K562 (cell line): ENCODE results near the gene CLEC12A. TPM values are rescaled to one million over a fixed set of nuclear protein-coding genes. Genes with fewer than 3 reads are reported as not detected.
"Not testable (repeated sequence)": the region's sequence is repeated elsewhere in the genome, so short reads cannot be mapped to it uniquely, and the experiment has no call there.

Experiments used
- ATAC-seq: fragments of 200-7000 bp; cut with Tn5 transposase; 3 replicates; pipeline ENCODE4 v1.9.1; 2020; ENCODE audit warnings: moderate library complexity
- BruUV-seq: library from RNA; stranded (reverse); fragments of 400-500 nt; replicated peaks from 2 replicates; lab custom pipeline; 2021; lab: Mats Ljungman, UMichigan
- CTCF ChIA-PET: fragments of 300-600 bp; formaldehyde crosslinking; extraction: SDS; loops from one replicate; lab custom pipeline; 2021; ENCODE audit warnings: low intra/inter-chr PET ratio; lab: Yijun Ruan, JAX
- POLR2A ChIA-PET: fragments of 300-600, 350-650 bp; sonication (Branson Sonifier 250); formaldehyde crosslinking; extraction: SDS; loops from one replicate; lab custom pipeline; 2021; ENCODE audit warnings: antibody characterized with exemption, inconsistent platforms; lab: Yijun Ruan, JAX
- DNase-seq, 4 experiments: peaks; one replicate each; pipeline versions ENCODE4 v3.0.0 to v3.0.0-alpha.2; 2011 to 2018; ENCODE audit warnings: low spot score in 3 of 4, mixed read lengths in 3 of 4; ENCODE audit errors: extremely low read depth in 1 of 4
- FAIRE-seq: peaks from 2 replicates; lab custom pipeline; 2011; peaks lifted over from hg19 to GRCh38; lab: Jason Lieb, UNC
- H2AFZ ChIP-seq: 2 replicates; pipeline ENCODE4 v1.6.0; 2011; ENCODE audit warnings: low read depth, low read length, control low read depth, inconsistent platforms
- H3K27ac ChIP-seq: fragments of 200-600 bp; 3 replicates; pipeline ENCODE4 v1.8.0; 2011; ENCODE audit warnings: low read depth, mild to moderate bottlenecking, control low read depth, inconsistent platforms, low read length, moderate library complexity, mixed read lengths; ENCODE audit errors: extremely low read depth
- H3K27me3 ChIP-seq, 2 experiments: fragments of 300-600 bp in 1 of 2; 2 replicates in 1 of 2; 3 replicates in 1 of 2; pipeline versions ENCODE4 v1.6.0 to v1.8.0; 2011; ENCODE audit warnings: inconsistent platforms in 2 of 2, low read length in 2 of 2, mild to moderate bottlenecking in 1 of 2, mixed read lengths in 1 of 2, moderate library complexity in 1 of 2; ENCODE audit not compliant: control insufficient read depth in 2 of 2, insufficient read depth in 2 of 2
- H3K36me3 ChIP-seq: fragments of 300-600 bp; 3 replicates; pipeline ENCODE4 v1.8.0; 2011; ENCODE audit warnings: mild to moderate bottlenecking, low read length, inconsistent platforms; ENCODE audit not compliant: control insufficient read depth, insufficient read depth
- H3K4me1 ChIP-seq, 2 experiments: fragments of 200-600 bp in 1 of 2; replicated peaks in 1 of 2; 2 replicates in 1 of 2; 3 replicates in 1 of 2; pipeline versions ENCODE4 v1.5.1 to v1.8.0; 2011; ENCODE audit warnings: inconsistent platforms in 2 of 2, low read length in 2 of 2, mild to moderate bottlenecking in 1 of 2, mixed read lengths in 1 of 2, moderate library complexity in 1 of 2; ENCODE audit not compliant: control insufficient read depth in 2 of 2, insufficient read depth in 2 of 2
- H3K4me2 ChIP-seq: 2 replicates; pipeline ENCODE4 v1.6.1; 2011; ENCODE audit warnings: low read length, control low read depth, inconsistent platforms, mixed read lengths; ENCODE audit not compliant: insufficient read depth
- H3K4me3 ChIP-seq: fragments of 200-600 bp; sonication (generic), shearing (Covaris generic); 2 replicates; pipeline ENCODE4 v1.5.1; 2016; ENCODE audit warnings: control low read depth, inconsistent platforms
- H3K79me2 ChIP-seq: fragments of 200-600 bp; 3 replicates; pipeline ENCODE4 v1.8.0; 2011; ENCODE audit warnings: low read length, inconsistent platforms; ENCODE audit not compliant: control insufficient read depth, insufficient read depth
- H3K9ac ChIP-seq, 2 experiments: 2 replicates each; pipeline versions ENCODE4 v1.6.0 to v1.6.1; 2011; ENCODE audit warnings: low read depth in 2 of 2, low read length in 2 of 2, control low read depth in 1 of 2, inconsistent platforms in 1 of 2, mild to moderate bottlenecking in 1 of 2, mixed read lengths in 1 of 2; ENCODE audit not compliant: insufficient read depth in 1 of 2
- H3K9me1 ChIP-seq: one replicate; pipeline ENCODE4 v1.6.0; 2011; ENCODE audit warnings: inconsistent platforms, mild to moderate bottlenecking, low read length, moderate library complexity; ENCODE audit not compliant: control insufficient read depth, insufficient read depth
- H3K9me3 ChIP-seq: replicated peaks from 2 replicates; pipeline ENCODE4 v1.5.1; 2011; ENCODE audit warnings: low read depth, low read length, inconsistent platforms; ENCODE audit not compliant: control insufficient read depth, insufficient read depth
- H4K20me1 ChIP-seq: replicated peaks from 2 replicates; pipeline ENCODE4 v1.6.1; 2011; ENCODE audit warnings: low read length, inconsistent platforms, mixed read lengths; ENCODE audit not compliant: control insufficient read depth, insufficient read depth
- FOXJ2 ChIP-seq: fragments of 200-800 bp; sonication (Bioruptor generic); IDR thresholded peaks from 2 replicates; pipeline ENCODE4 v1.6.1; 2016; ENCODE audit warnings: missing genetic modification characterization, missing compliant biosample characterization
- GTF2E2 ChIP-seq: fragments of 200-800 bp; sonication (Bioruptor generic); IDR thresholded peaks from 2 replicates; pipeline ENCODE4 v1.6.1; 2016; ENCODE audit warnings: missing genetic modification characterization, missing compliant biosample characterization
- KAT2B ChIP-seq: IDR thresholded peaks from one replicate; pipeline ENCODE4 v1.6.1; 2012; ENCODE audit warnings: low read depth, mild to moderate bottlenecking, control low read depth, inconsistent platforms, low read length, moderate library complexity
- MTA3 ChIP-seq: fragments of 450-650 bp; formaldehyde crosslinking; IDR thresholded peaks from 2 replicates; pipeline ENCODE4 v1.6.1; 2017; ENCODE audit warnings: mild to moderate bottlenecking, borderline replicate concordance
- POLR2AphosphoS5 ChIP-seq: IDR thresholded peaks from 2 replicates; pipeline ENCODE4 v1.6.1; 2011; ENCODE audit warnings: mild to moderate bottlenecking, low read depth, low read length, moderate library complexity; ENCODE audit not compliant: control insufficient read depth, insufficient read depth
- SNRNP70 ChIP-seq: fragments of 200-400 bp; formaldehyde crosslinking; optimal IDR thresholded peaks from 2 replicates; pipeline ENCODE3; 2017; ENCODE audit warnings: low read depth, low read length
- SREBF2 ChIP-seq: sonication (generic); formaldehyde crosslinking; IDR thresholded peaks from 2 replicates; pipeline ENCODE4 v1.4.0; 2020; ENCODE audit warnings: mild to moderate bottlenecking, missing genetic modification reagents
- ZNF12 ChIP-seq: sonication (generic); formaldehyde crosslinking; IDR thresholded peaks from 2 replicates; pipeline ENCODE4 v1.4.0; 2020; ENCODE audit warnings: mild to moderate bottlenecking, missing genetic modification reagents
- ZNF140 ChIP-seq: fragments of 250-450 bp; sonication (Bioruptor Pico); IDR thresholded peaks from 2 replicates; pipeline ENCODE4 v1.8.0; 2021; ENCODE audit warnings: moderate library complexity, mild to moderate bottlenecking, inconsistent platforms
- ZNF699 ChIP-seq: fragments of 250-450 bp; sonication (Bioruptor Pico); IDR thresholded peaks from 2 replicates; pipeline ENCODE4 v1.8.0; 2021; ENCODE audit warnings: mild to moderate bottlenecking, moderate library complexity; ENCODE audit not compliant: insufficient replicate concordance
- WGBS: fragments of 100-300 bp; shearing (Covaris generic); methylation state at CpG from one replicate; pipeline ENCODE4 v1.1.6; 2016; ENCODE audit warnings: low coverage, mixed read lengths; ENCODE audit not compliant: insufficient coverage; ENCODE audit errors: missing lambda C conversion rate; 5-methylcytosine and 5-hydroxymethylcytosine counted together
- in situ Hi-C: fragments of 300-500 bp; cut with MboI; formaldehyde crosslinking; loops from 4 replicates; pipeline ENCODE4 v1.15.0; 2018; ENCODE audit warnings: inconsistent platforms, mixed read lengths
- intact Hi-C: fragments of 100-400 bp; cut with micrococcal nuclease; formaldehyde crosslinking; loops from 2 replicates; pipeline ENCODE4 v1.14.2; 2022
- polyA plus RNA-seq, 8 experiments: library from polyadenylated mRNA; depleted of rRNA in 4 of 8; stranded (reverse) in 5 of 8; unstranded in 3 of 8; fragments of >200 nt; fragmentation: Nextera tagmentation in 2 of 8; fragmentation: Illumina TruSeq in 1 of 8; extraction: Ambion mirVana in 2 of 8; extraction: Trizol in 1 of 8; gene quantifications; 2 replicates each; pipeline versions ENCODE4 v1.2.1 to v1.2.3, GENCODE V29; 2011 to 2014; ENCODE audit warnings: inconsistent platforms in 1 of 8, missing spikeins in 1 of 8
- total RNA-seq, 7 experiments: library from RNA; depleted of rRNA in 6 of 7; stranded (reverse); fragments of >200 nt in 6 of 7; fragmentation: Illumina TruSeq in 2 of 7; extraction: Trizol in 2 of 7; gene quantifications; 2 replicates each; pipeline versions ENCODE4 v1.2.1 to v1.2.3, GENCODE V29; 2011 to 2021; ENCODE audit warnings: low replicate concordance in 1 of 7
- TF ChIP-seq, protein P1 (sequence below), 2 experiments: fragments of 450-650 bp; conservative IDR thresholded peaks; 2 replicates each; pipeline ENCODE4 v1.6.1; 2017; ENCODE audit warnings: mild to moderate bottlenecking in 2 of 2, moderate library complexity in 2 of 2
- TF ChIP-seq, protein P2 (sequence below): IDR thresholded peaks from 2 replicates; pipeline ENCODE4 v1.6.1; 2014; ENCODE audit warnings: antibody characterized with exemption
- TF ChIP-seq, protein P3 (sequence below): sonication (generic); formaldehyde crosslinking; IDR thresholded peaks from 2 replicates; pipeline ENCODE4 v1.8.0; 2022; ENCODE audit warnings: mild to moderate bottlenecking, missing genetic modification reagents

CLEC12A gene
- total and polyA plus RNA-seq, 9 of the 15 experiments (the other 6 are each of a cell fraction or from before 2014, with no cell fraction given), result not detected

DNA sequence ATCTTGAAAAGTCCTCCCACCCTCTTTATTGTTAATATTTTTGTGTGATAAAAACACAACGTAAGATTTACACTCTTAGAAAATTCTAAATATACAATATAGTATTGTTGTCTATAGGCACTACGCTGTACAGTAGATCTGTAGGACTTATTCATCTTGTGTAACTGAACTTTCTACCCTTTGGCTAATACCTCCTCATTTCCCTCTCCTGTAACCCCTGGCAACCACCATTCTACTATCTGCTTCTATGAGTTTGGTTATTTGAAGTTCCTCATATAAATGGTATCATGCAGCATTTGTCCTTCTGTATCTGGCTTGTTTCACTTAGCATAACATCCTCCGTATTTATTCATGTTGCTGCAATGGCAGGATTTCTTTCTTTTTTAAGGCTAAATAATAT is 54.0 kb downstream of the CLEC12A start:
- no peaks in the 10 kb centered on the region for H3K27me3 ChIP-seq
- H2AFZ ChIP-seq, result no peak overlapping the region
- ChIA-PET POLR2A (interaction anchor here (1.6 kb wide), 1 partner anchor 27 kb away, joined by 4 read pairs; no protein-coding TSS in a partner anchor), CTCF (no interaction called here)
- no peak overlapping the region for H3K9ac ChIP-seq
- FAIRE-seq, result no peak
- intact Hi-C loops (no loop called here), in situ Hi-C loops (no loop called here)
- H3K4me1 ChIP-seq, result no peaks in the 10 kb centered on the region
- H3K79me2 ChIP-seq, result no peaks in the 10 kb centered on the region
- H3K4me3 ChIP-seq, result no peak overlapping the region
- no peak for DNase-seq
- no peaks in the 10 kb centered on the region for H4K20me1 ChIP-seq
- 5% methylated on average over 3 of the region's 3 CpGs for WGBS
- H3K9me1 ChIP-seq, result no peaks in the 10 kb centered on the region
- no peaks in the 10 kb centered on the region for H3K9me3 ChIP-seq
- H3K36me3 ChIP-seq, result no peaks in the 10 kb centered on the region
- H3K4me2 ChIP-seq, result no peak overlapping the region
- TF ChIP-seq POLR2AphosphoS5 (no peak), MTA3 (no peak), SNRNP70 (no peak), ZNF12 (CRISPR knock-in tag) (no peak), FOXJ2 (tag) (no peak), SREBF2 (CRISPR knock-in tag) (no peak), ZNF140 (no peak), ZNF699 (CRISPR knock-in tag) (no peak), GTF2E2 (no peak), KAT2B (no peak)
- TF ChIP-seq, protein P1, sequence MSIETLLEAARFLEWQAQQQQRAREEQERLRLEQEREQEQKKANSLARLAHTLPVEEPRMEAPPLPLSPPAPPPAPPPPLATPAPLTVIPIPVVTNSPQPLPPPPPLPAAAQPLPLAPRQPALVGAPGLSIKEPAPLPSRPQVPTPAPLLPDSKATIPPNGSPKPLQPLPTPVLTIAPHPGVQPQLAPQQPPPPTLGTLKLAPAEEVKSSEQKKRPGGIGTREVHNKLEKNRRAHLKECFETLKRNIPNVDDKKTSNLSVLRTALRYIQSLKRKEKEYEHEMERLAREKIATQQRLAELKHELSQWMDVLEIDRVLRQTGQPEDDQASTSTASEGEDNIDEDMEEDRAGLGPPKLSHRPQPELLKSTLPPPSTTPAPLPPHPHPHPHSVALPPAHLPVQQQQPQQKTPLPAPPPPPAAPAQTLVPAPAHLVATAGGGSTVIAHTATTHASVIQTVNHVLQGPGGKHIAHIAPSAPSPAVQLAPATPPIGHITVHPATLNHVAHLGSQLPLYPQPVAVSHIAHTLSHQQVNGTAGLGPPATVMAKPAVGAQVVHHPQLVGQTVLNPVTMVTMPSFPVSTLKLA (conservative IDR thresholded peaks at IDR 0.05), result no peak
- TF ChIP-seq, protein P2, sequence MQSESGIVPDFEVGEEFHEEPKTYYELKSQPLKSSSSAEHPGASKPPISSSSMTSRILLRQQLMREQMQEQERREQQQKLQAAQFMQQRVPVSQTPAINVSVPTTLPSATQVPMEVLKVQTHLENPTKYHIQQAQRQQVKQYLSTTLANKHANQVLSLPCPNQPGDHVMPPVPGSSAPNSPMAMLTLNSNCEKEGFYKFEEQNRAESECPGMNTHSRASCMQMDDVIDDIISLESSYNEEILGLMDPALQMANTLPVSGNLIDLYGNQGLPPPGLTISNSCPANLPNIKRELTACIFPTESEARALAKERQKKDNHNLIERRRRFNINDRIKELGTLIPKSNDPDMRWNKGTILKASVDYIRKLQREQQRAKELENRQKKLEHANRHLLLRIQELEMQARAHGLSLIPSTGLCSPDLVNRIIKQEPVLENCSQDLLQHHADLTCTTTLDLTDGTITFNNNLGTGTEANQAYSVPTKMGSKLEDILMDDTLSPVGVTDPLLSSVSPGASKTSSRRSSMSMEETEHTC, result no peak
- TF ChIP-seq, protein P3, sequence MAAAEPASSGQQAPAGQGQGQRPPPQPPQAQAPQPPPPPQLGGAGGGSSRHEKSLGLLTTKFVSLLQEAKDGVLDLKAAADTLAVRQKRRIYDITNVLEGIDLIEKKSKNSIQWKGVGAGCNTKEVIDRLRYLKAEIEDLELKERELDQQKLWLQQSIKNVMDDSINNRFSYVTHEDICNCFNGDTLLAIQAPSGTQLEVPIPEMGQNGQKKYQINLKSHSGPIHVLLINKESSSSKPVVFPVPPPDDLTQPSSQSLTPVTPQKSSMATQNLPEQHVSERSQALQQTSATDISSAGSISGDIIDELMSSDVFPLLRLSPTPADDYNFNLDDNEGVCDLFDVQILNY (CRISPR knock-in tag), result no peak
- ATAC-seq, result no peak
- H3K27ac ChIP-seq, result no peak overlapping the region
- BruUV-seq, result no TSS peak

DNA sequence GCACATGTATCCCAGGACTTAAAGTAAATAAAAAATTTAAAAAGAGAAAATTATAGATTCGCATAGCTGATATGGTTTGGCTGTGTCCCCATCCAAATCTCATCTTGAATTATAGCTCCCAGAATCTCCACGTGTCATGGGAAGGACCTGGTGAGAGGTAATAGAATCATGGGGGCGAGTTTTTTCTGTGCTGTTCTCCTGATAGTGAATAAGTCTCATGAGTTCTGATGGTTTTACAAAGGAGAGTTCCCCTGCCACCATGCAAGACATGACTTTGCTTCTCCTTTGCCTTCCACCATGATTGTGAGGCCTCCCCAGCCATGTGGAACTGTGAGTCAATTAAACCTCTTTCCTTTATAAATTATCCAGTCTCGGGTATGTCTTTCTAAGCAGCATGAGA is 55.5 kb downstream of the CLEC12A start:
- intact Hi-C loops, result not testable (repeated sequence)

More for the DNA sequence above, 55.5 kb downstream of the CLEC12A start:
- H3K27ac ChIP-seq, H4K20me1 ChIP-seq, H3K4me3 ChIP-seq, in situ Hi-C loops, H3K27me3 ChIP-seq, FAIRE-seq, H3K9me3 ChIP-seq, H3K36me3 ChIP-seq, H3K9me1 ChIP-seq, H3K4me2 ChIP-seq, CTCF ChIA-PET, BruUV-seq, ATAC-seq, H3K79me2 ChIP-seq, H3K4me1 ChIP-seq, H2AFZ ChIP-seq, DNase-seq, POLR2A ChIA-PET, H3K9ac ChIP-seq: not testable (repeated sequence)
- 2% methylated on average over 4 of the region's 4 CpGs for WGBS
